GM15510 (cell line): Measurements from ENCODE around the gene MLC1.

ENCODE experiments used
- POLR2A ChIP-seq: IDR thresholded peaks from 3 replicates; pipeline ENCODE4 v1.6.1; 2011; ENCODE audit warnings: borderline replicate concordance; ENCODE audit not compliant: insufficient read length; ENCODE audit errors: extremely low read depth

Gene MLC1

GRCh38 chr22:50087646-50088045, 2.4 kb upstream of the MLC1 start:
- no peak for TF ChIP-seq POLR2A

DNA sequence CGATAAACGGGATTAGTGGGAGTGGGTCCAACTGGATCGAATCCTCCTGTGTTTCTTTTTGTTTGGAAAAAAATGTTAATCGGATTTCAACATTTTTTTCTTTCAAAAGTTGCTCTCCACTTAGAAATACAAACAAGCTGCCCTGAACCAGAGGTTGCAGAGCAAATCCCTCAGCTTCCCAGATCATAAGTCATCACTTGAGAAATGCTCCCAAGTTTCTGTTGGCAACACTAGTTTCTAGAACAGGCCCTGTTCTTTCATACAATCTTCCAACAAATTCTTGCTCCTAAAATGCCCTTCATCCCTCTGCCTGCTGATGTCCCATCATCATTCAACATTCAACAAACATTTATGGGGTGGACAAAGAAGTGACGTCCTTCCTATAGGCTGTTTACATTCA, 1.3 kb upstream of the MLC1 start:
- no peak for TF ChIP-seq POLR2A

DNA sequence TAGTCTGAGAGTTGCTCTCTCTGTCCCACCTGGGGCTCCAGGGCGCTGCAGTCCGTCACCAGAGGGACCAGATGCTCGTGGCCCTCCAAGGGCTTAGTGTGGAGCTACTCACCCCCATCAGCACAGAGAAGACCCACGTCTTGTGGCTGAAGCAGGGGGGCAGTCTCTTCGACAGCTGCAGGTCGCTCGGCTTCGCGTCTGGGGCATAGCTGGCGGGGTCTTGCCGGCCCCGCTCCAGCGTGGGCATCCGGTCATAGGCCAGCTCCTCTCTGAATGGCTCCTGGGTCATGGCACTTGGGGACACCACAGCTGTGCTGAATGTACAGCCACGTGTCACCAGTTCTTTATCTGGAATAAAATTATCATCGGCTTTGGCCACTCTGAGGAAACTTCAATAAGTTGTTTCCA, 608 bp downstream of the MLC1 start:
- TF ChIP-seq POLR2A = no peak

- no peak for TF ChIP-seq POLR2A
These were observed 1.1 kb downstream of the MLC1 start for GRCh38 chr22:50084080-50084477.

DNA sequence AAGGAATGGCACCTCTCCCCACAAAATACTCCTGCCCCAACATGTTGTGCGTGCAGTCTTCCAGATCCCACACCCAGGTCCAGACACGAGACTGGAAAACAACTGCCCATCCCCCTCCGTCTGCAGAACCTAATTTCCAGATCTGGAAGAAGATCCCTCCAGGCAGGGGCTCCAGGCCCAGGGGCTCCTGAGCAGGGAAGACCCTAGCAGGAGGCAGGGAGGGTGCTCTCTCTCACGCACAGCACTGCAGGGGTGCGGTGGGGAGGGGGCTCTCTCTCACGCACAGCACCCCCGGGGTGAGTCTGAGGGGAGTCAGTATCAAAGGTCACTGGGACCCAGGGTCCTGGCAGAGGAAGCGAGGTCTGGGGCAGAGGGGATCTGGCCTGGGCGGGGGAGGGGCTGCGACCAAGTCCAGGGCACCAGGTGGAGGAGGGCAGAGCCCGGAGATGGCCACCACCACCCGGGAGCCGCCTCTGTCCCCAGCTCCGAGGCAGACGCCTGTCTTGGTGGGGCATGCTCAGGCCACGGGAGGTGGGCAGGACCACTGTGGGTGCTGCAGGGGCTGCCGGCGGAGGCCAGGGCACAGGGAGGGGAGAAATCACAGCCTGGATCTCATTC, 1.7 kb downstream of the MLC1 start:
- TF ChIP-seq POLR2A = no peak

DNA sequence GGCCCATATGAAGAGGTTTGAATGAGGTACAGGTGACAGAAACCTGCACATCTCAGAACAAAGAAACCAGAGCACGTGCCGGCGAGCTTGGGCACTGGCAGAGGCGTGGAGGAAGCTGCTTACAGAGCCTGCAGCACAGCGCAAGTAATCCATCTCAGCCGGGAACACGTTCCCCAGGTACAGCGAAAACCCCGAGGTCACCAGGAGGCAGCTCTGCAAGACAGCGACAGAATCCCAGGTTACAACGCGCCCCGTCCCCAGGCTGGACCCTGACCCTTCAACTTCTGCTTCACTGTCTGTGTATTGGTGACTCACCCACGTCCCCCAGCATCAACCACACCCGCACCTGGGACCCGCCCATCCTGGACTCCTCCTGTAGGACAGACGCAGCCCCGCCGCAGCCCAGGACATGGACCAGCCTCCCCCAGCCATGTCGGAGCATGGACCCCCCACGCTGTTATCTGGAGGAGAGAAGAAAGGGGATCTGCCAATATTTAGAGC, 2.2 kb downstream of the MLC1 start:
- no peak for TF ChIP-seq POLR2A

- TF ChIP-seq POLR2A = no peak
These were observed 3.0 kb downstream of the MLC1 start for GRCh38 chr22:50082197-50082715.

GRCh38 chr22:50081426-50082196, 3.6 kb downstream of the MLC1 start:
- TF ChIP-seq POLR2A = no peak

DNA sequence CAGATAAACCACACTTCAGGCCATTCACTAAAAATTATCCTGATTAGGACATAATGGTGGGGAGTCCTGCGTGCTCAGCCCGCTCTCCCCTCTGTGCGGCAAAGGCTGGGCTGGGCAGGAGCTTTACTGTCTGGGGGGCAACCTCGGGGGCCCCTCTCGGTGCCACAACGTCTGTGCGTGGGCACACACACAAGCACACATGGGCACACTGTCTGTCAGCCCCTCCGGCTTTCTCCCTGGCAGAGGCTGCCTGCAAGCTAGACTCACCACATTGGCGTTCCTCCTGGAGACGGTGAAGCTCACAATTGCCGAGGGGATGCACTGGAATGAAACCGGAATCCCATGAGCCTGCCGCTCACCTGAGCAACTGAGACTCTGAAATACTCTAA, 5.2 kb downstream of the MLC1 start:
- TF ChIP-seq POLR2A = no peak

DNA sequence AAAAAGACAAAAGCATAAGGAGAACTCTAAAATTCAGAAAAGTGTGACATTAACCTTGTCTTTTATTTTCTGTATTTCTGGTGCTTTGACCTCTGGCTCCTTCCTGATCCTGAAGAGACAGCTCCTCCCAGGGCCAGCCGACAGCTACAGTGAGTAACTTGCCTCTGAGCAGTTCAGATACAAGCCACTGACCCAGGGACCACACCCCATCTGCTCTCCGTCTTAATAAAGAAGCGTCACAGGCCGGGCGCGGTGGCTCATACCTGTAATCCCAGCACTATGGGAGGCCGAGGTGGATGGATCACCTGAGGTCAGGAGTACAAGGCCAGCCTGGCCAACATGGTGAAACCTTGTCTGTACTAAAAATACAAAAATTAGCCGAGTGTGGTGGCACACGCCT, 6.5 kb downstream of the MLC1 start:
- no peak for TF ChIP-seq POLR2A

GRCh38 chr22:50078246-50078645, 7.0 kb downstream of the MLC1 start:
- no peak for TF ChIP-seq POLR2A

- TF ChIP-seq POLR2A = no peak
These were observed 8.3 kb downstream of the MLC1 start for GRCh38 chr22:50076646-50077535.

- no peak for TF ChIP-seq POLR2A
These were observed 10.4 kb downstream of the MLC1 start for GRCh38 chr22:50074551-50075530.

DNA sequence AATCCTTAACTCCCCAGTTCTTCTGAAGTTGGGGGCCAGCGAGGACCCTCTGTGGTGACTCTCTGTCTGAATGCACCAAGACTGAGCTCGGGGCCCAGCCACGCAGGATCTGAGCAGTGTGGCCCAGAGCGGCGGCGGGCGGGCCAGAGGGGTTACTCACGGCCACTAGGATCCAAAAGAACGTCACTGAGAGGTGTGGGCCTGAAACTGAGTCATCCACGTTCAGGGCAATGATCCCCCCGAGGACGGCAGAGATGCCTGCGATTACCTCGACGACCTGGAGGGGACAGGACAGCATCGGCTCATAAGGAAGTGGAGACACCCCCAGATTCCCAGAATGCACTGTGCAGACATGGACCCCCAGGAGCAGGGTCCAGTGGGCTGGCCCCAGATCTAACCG, 11.2 kb downstream of the MLC1 start:
- TF ChIP-seq POLR2A = no peak
